HG03108 (cell line): ENCODE data around the gene CAMK4.
"Not testable (repeated sequence)": the region's sequence is repeated elsewhere in the genome, so short reads cannot be mapped to it uniquely, and the experiment has no call there.

Source experiments
- ATAC-seq: cut with Tn5 transposase; IDR thresholded peaks from one replicate; pipeline ENCODE4 v1.9.1; 2021; ENCODE audit warnings: moderate library complexity; ENCODE audit not compliant: unreplicated experiment

Gene CAMK4

GRCh38 chr5:111309384-111309783 is 85.2 kb downstream of the CAMK4 start:
- ATAC-seq, result no peak

- no peak for ATAC-seq
Observed at GRCh38 chr5:111310711-111311620, 86.8 kb downstream of the CAMK4 start.

GRCh38 chr5:111311666-111312065 is 87.5 kb downstream of the CAMK4 start:
- ATAC-seq, result no peak

GRCh38 chr5:111313017-111313724 is 89.0 kb downstream of the CAMK4 start:
- ATAC-seq, result no peak

GRCh38 chr5:111320953-111321352 is 96.8 kb downstream of the CAMK4 start:
- no peak for ATAC-seq

- no peak for ATAC-seq
Observed at GRCh38 chr5:111321376-111321775, 97.2 kb downstream of the CAMK4 start.

GRCh38 chr5:111326551-111326950 is 102.4 kb downstream of the CAMK4 start:
- no peak for ATAC-seq

- ATAC-seq, result no peak
Observed at GRCh38 chr5:111337133-111337532, 112.9 kb downstream of the CAMK4 start.

GRCh38 chr5:111337688-111338087 is 113.5 kb downstream of the CAMK4 start:
- peak; percentile 70 for ATAC-seq

GRCh38 chr5:111345731-111346130 is 121.5 kb downstream of the CAMK4 start:
- no peak for ATAC-seq

- ATAC-seq, result no peak
Observed at GRCh38 chr5:111347021-111347420, 122.8 kb downstream of the CAMK4 start.

- no peak for ATAC-seq
Observed at GRCh38 chr5:111348661-111349329, 124.6 kb downstream of the CAMK4 start.

GRCh38 chr5:111349429-111349828 is 125.2 kb downstream of the CAMK4 start:
- no peak for ATAC-seq

GRCh38 chr5:111353035-111353434 is 128.9 kb downstream of the CAMK4 start:
- ATAC-seq, result no peak

- not testable (repeated sequence) for ATAC-seq
Observed at GRCh38 chr5:111358726-111359125, 134.5 kb downstream of the CAMK4 start.

GRCh38 chr5:111360173-111360572 is 136.0 kb downstream of the CAMK4 start:
- ATAC-seq, result no peak

- no peak for ATAC-seq
Observed at GRCh38 chr5:111364992-111365391, 140.8 kb downstream of the CAMK4 start.

- no peak for ATAC-seq
Observed at GRCh38 chr5:111366388-111366787, 142.2 kb downstream of the CAMK4 start.

- ATAC-seq, result no peak
Observed at GRCh38 chr5:111367115-111367514, 142.9 kb downstream of the CAMK4 start.

- ATAC-seq, result no peak
Observed at GRCh38 chr5:111372799-111373198, 148.6 kb downstream of the CAMK4 start.

- no peak for ATAC-seq
Observed at GRCh38 chr5:111374380-111374779, 150.2 kb downstream of the CAMK4 start.

GRCh38 chr5:111375645-111376044 is 151.5 kb downstream of the CAMK4 start:
- ATAC-seq, result no peak
